SK-N-MC (cell line): Measurements from ENCODE around the gene POR.

ENCODE experiments used
- EZH2 ChIP-seq: fragments of 200-600 bp; sonication (generic); IDR thresholded peaks from one replicate; pipeline ENCODE4 v1.6.1; 2017; ENCODE audit warnings: antibody characterized with exemption
- POLR2AphosphoS5 ChIP-seq: IDR thresholded peaks from 2 replicates; pipeline ENCODE4 v1.6.1; 2012; ENCODE audit warnings: mild to moderate bottlenecking, low read depth, low read length, borderline replicate concordance

DNA sequence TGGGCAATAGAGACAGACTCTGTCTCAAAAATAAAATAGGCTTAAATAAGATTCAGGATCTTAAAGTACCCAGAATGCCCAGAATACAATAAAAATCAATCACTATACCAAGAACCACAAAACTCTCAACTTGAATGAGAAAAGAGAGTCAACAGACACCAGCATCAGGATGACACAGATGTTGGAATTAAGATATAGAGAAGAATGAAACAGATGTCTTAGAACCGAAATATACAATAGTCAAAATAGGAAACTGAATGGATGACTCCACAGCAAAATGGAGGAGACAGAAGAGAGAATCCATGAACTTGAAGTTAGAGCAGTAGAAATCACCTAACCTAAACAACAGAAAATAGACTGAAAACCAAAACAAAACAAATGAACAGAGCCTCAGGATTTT, 29.6 kb downstream of the POR start:
- no peak for TF ChIP-seq POLR2AphosphoS5
- no peak for TF ChIP-seq EZH2
